ENCODE data around the gene ABCC1.
"Not testable (repeated sequence)": the region's sequence is repeated elsewhere in the genome, so short reads cannot be mapped to it uniquely, and the experiment has no call there.

ABCC1 gene

GRCh38 chr16:16141141-16141540, 191.7 kb downstream of the ABCC1 start:
- no peak for DNase-seq (ENCODE audit: low read depth)

- no peak for DNase-seq (ENCODE audit: low read depth)
Observed at GRCh38 chr16:16141784-16142396, 192.5 kb downstream of the ABCC1 start.

- DNase-seq (ENCODE audit: low read depth), result no peak
Observed at GRCh38 chr16:16143038-16143763, 193.8 kb downstream of the ABCC1 start.

GRCh38 chr16:16143931-16144330, 194.5 kb downstream of the ABCC1 start:
- no peak for DNase-seq (ENCODE audit: low read depth)

- no peak for DNase-seq (ENCODE audit: low read depth)
Observed at GRCh38 chr16:16144416-16144815, 195.0 kb downstream of the ABCC1 start.

GRCh38 chr16:16145286-16145685, 195.9 kb downstream of the ABCC1 start:
- no peak for DNase-seq (ENCODE audit: low read depth)

GRCh38 chr16:16146380-16147315, 197.2 kb downstream of the ABCC1 start:
- DNase-seq (ENCODE audit: low read depth), result no peak

- no peak for DNase-seq (ENCODE audit: low read depth)
Observed at GRCh38 chr16:16147316-16147999, 198.0 kb downstream of the ABCC1 start.

GRCh38 chr16:16148000-16148599, 198.7 kb downstream of the ABCC1 start:
- not testable (repeated sequence) for DNase-seq (ENCODE audit: low read depth)

- no peak for DNase-seq (ENCODE audit: low read depth)
Observed at GRCh38 chr16:16148755-16149154, 199.3 kb downstream of the ABCC1 start.

GRCh38 chr16:16149710-16150116, 200.3 kb downstream of the ABCC1 start:
- no peak for DNase-seq (ENCODE audit: low read depth)

- peak; percentile 53 for DNase-seq (ENCODE audit: low read depth)
Observed at GRCh38 chr16:16150117-16150877, 200.9 kb downstream of the ABCC1 start.

- DNase-seq (ENCODE audit: low read depth), result no peak
Observed at GRCh38 chr16:16150878-16151152, 201.4 kb downstream of the ABCC1 start.

GRCh38 chr16:16151315-16151714, 201.9 kb downstream of the ABCC1 start:
- DNase-seq (ENCODE audit: low read depth), result no peak

GRCh38 chr16:16153000-16153399, 203.6 kb downstream of the ABCC1 start:
- not testable (repeated sequence) for DNase-seq (ENCODE audit: low read depth)

- DNase-seq (ENCODE audit: low read depth), result no peak
Observed at GRCh38 chr16:16154281-16154951, 205.0 kb downstream of the ABCC1 start.

- DNase-seq (ENCODE audit: low read depth), result no peak
Observed at GRCh38 chr16:16155234-16155633, 205.8 kb downstream of the ABCC1 start.

- DNase-seq (ENCODE audit: low read depth), result no peak
Observed at GRCh38 chr16:16157166-16157565, 207.8 kb downstream of the ABCC1 start.

GRCh38 chr16:16158082-16158658, 208.8 kb downstream of the ABCC1 start:
- DNase-seq (ENCODE audit: low read depth), result no peak

- no peak for DNase-seq (ENCODE audit: low read depth)
Observed at GRCh38 chr16:16158741-16159374, 209.4 kb downstream of the ABCC1 start.

All from fibroblast of the conjunctiva (primary cell).